IMR-90 (cell line): ENCODE data around the gene CDK1. TPM values are rescaled to one million over a fixed set of nuclear protein-coding genes. Genes with fewer than 3 reads are reported as not detected.

ENCODE experiments used
- ATAC-seq: fragments of 200-7000 bp; cut with Tn5 transposase; 2 replicates; pipeline ENCODE4 v1.9.1; 2020; ENCODE audit warnings: low read depth, mild to moderate bottlenecking, moderate library complexity
- BruUV-seq: library from RNA; stranded (reverse); fragments of 400-500 nt; replicated peaks from 2 replicates; lab custom pipeline; 2021; lab: Mats Ljungman, UMichigan
- CTCF ChIA-PET: fragments of 300-600 bp; formaldehyde crosslinking; extraction: SDS; loops from one replicate; lab custom pipeline; 2021; ENCODE audit warnings: antibody characterized with exemption; lab: Yijun Ruan, JAX
- POLR2A ChIA-PET: fragments of 300-600 bp; sonication (Branson Sonifier 250); formaldehyde crosslinking; loops from one replicate; lab custom pipeline; 2022; ENCODE audit warnings: antibody characterized with exemption; ENCODE audit not compliant: unreplicated experiment; lab: Charles Lee
- DNase-seq: peaks from one replicate; pipeline ENCODE4 v3.0.0; 2013
- H2AFZ ChIP-seq: replicated peaks from 2 replicates; pipeline ENCODE3; 2013; ENCODE audit warnings: low read length, mild to moderate bottlenecking; ENCODE audit not compliant: poor library complexity
- H2AK5ac ChIP-seq: 2 replicates; pipeline ENCODE4 v1.6.1; 2013; ENCODE audit warnings: low read depth, low read length, inconsistent platforms
- H2AK9ac ChIP-seq: replicated peaks from 2 replicates; pipeline ENCODE3; 2013; ENCODE audit warnings: mild to moderate bottlenecking, low read depth, low read length, moderate library complexity; ENCODE audit not compliant: poor library complexity
- H2BK120ac ChIP-seq: 2 replicates; pipeline ENCODE4 v1.6.1; 2013; ENCODE audit warnings: low read depth, low read length, inconsistent platforms
- H2BK15ac ChIP-seq: 3 replicates; pipeline ENCODE4 v1.6.1; 2013; ENCODE audit warnings: low read depth, low read length, inconsistent platforms
- H2BK20ac ChIP-seq: 2 replicates; pipeline ENCODE4 v1.6.1; 2013; ENCODE audit warnings: low read depth, mild to moderate bottlenecking, inconsistent platforms, low read length, moderate library complexity
- H2BK5ac ChIP-seq: 2 replicates; pipeline ENCODE4 v1.6.1; 2013; ENCODE audit warnings: mild to moderate bottlenecking, low read depth, low read length, inconsistent platforms; ENCODE audit not compliant: poor library complexity, severe bottlenecking
- H3K14ac ChIP-seq: replicated peaks from 2 replicates; pipeline ENCODE4 v1.6.1; 2013; ENCODE audit warnings: low read depth, low read length, inconsistent platforms
- H3K18ac ChIP-seq: 2 replicates; pipeline ENCODE4 v1.6.1; 2013; ENCODE audit warnings: low read depth, low read length, control low read depth
- H3K23ac ChIP-seq: 2 replicates; pipeline ENCODE4 v1.6.1; 2013; ENCODE audit warnings: low read depth, low read length, inconsistent platforms
- H3K27ac ChIP-seq: 2 replicates; pipeline ENCODE4 v1.5.1; 2013; ENCODE audit warnings: mild to moderate bottlenecking, control low read depth, low read length; ENCODE audit not compliant: insufficient read depth
- H3K27me3 ChIP-seq: 2 replicates; pipeline ENCODE4 v1.6.1; 2013; ENCODE audit warnings: low read length; ENCODE audit not compliant: control insufficient read depth, insufficient read depth
- H3K36me3 ChIP-seq: 2 replicates; pipeline ENCODE4 v1.6.1; 2013; ENCODE audit warnings: low read length, mixed read lengths; ENCODE audit not compliant: control insufficient read depth, insufficient read depth
- H3K4ac ChIP-seq: 2 replicates; pipeline ENCODE4 v1.6.1; 2013; ENCODE audit warnings: low read depth, low read length, inconsistent platforms
- H3K4me1 ChIP-seq: 2 replicates; pipeline ENCODE4 v1.6.1; 2013; ENCODE audit warnings: low read length, mixed read lengths; ENCODE audit not compliant: control insufficient read depth, insufficient read depth
- H3K4me2 ChIP-seq: 2 replicates; pipeline ENCODE4 v1.6.1; 2013; ENCODE audit warnings: low read depth, mild to moderate bottlenecking, control low read depth, low read length, moderate library complexity
- H3K4me3 ChIP-seq: 2 replicates; pipeline ENCODE4 v1.5.1; 2013; ENCODE audit warnings: low read depth, mild to moderate bottlenecking, control low read depth, low read length, moderate library complexity; ENCODE audit not compliant: insufficient read depth
- H3K56ac ChIP-seq: 2 replicates; pipeline ENCODE4 v1.6.1; 2013; ENCODE audit warnings: low read length, inconsistent platforms; ENCODE audit not compliant: insufficient read depth; ENCODE audit errors: extremely low read depth
- H3K79me1 ChIP-seq, 2 experiments: 2 replicates each; pipeline ENCODE4 v1.6.1; 2013; ENCODE audit warnings: low read length in 2 of 2, inconsistent platforms in 1 of 2, low read depth in 1 of 2
- H3K9ac ChIP-seq: 2 replicates; pipeline ENCODE4 v1.6.1; 2013; ENCODE audit warnings: low read depth, low read length, control low read depth
- H3K9me1 ChIP-seq: 2 replicates; pipeline ENCODE4 v1.6.1; 2013; ENCODE audit warnings: low read length, inconsistent platforms; ENCODE audit not compliant: insufficient read depth
- H3K9me3 ChIP-seq: 2 replicates; pipeline ENCODE4 v1.6.1; 2013; ENCODE audit warnings: low read length; ENCODE audit not compliant: control insufficient read depth, insufficient read depth
- H4K20me1 ChIP-seq: 2 replicates; pipeline ENCODE4 v1.6.1; 2013; ENCODE audit warnings: low read length, inconsistent platforms; ENCODE audit not compliant: insufficient read depth
- H4K5ac ChIP-seq: 2 replicates; pipeline ENCODE4 v1.6.1; 2013; ENCODE audit warnings: mild to moderate bottlenecking, low read depth, low read length, control low read depth
- H4K8ac ChIP-seq, 2 experiments: 2 replicates each; pipeline ENCODE4 v1.6.1; 2013; ENCODE audit warnings: low read depth in 2 of 2, low read length in 2 of 2, control low read depth in 1 of 2, inconsistent platforms in 1 of 2
- H4K91ac ChIP-seq: 2 replicates; pipeline ENCODE4 v1.6.1; 2013; ENCODE audit warnings: low read depth, low read length, inconsistent platforms; ENCODE audit not compliant: insufficient read depth
- CEBPB ChIP-seq: IDR thresholded peaks from 2 replicates; pipeline ENCODE4 v1.6.1; 2012; ENCODE audit warnings: low read depth, low read length, improper control_type of control experiment
- CHD1 ChIP-seq: IDR thresholded peaks from 2 replicates; pipeline ENCODE4 v1.6.1; 2012; ENCODE audit warnings: low read depth, low read length, improper control_type of control experiment
- ELK1 ChIP-seq: fragments of 150-350 bp; IDR thresholded peaks from 2 replicates; pipeline ENCODE4 v1.6.1; 2016; ENCODE audit warnings: low read depth, mild to moderate bottlenecking, low read length, moderate library complexity, borderline replicate concordance
- FOS ChIP-seq: fragments of 150-350 bp; IDR thresholded peaks from 2 replicates; pipeline ENCODE4 v1.6.1; 2016; ENCODE audit warnings: low read depth, low read length
- NFE2L2 ChIP-seq: fragments of 150-350 bp; IDR thresholded peaks from 2 replicates; pipeline ENCODE4 v1.6.1; 2016; ENCODE audit warnings: low read depth, mild to moderate bottlenecking, low read length
- USF2 ChIP-seq: fragments of 150-350 bp; IDR thresholded peaks from 2 replicates; pipeline ENCODE4 v1.6.1; 2017; ENCODE audit warnings: mild to moderate bottlenecking, antibody characterized with exemption, low read length, low read depth
- WGBS, 2 experiments: methylation state at CpG; one replicate each; pipeline versions ENCODE4 v1.1.5 to v1.1.7; 2013; ENCODE audit warnings: missing lambda C conversion rate in 2 of 2; ENCODE audit not compliant: insufficient read length in 1 of 2; ENCODE audit errors: extremely low coverage in 2 of 2; 5-methylcytosine and 5-hydroxymethylcytosine counted together
- dilution Hi-C: fragments of 300-500 bp; cut with HindIII; formaldehyde crosslinking; loops from one replicate; pipeline ENCODE4 v1.14.3; 2018; ENCODE audit warnings: low sequenced_read_pairs; ENCODE audit not compliant: unreplicated experiment
- in situ Hi-C: fragments of 300-500 bp; cut with MboI; formaldehyde crosslinking; loops from 3 replicates; pipeline ENCODE4 v1.14.3; 2019; ENCODE audit warnings: low sequenced_read_pairs, inconsistent platforms, mixed read lengths
- intact Hi-C: fragments of 100-400 bp; cut with micrococcal nuclease; formaldehyde crosslinking; loops from 2 replicates; pipeline ENCODE4 v1.10.0; 2022
- polyA plus RNA-seq, 3 experiments: library from polyadenylated mRNA; depleted of rRNA; stranded (reverse); fragments of >200 nt; gene quantifications; 2 replicates each; pipeline ENCODE4 v1.2.3, GENCODE V29; 2012; ENCODE audit warnings: low replicate concordance in 1 of 3
- total RNA-seq: library from RNA; depleted of rRNA; stranded (reverse); fragments of >200 nt; gene quantifications from 2 replicates; pipeline ENCODE4 v1.2.3, GENCODE V29; 2012

Gene CDK1
- total and polyA plus RNA-seq, 2 of the 4 experiments (the other 2 are of a cell fraction) = 21.9 to 28.1 TPM

GRCh38 chr10:60797200-60797599 lies 18.9 kb downstream of the CDK1 start:
- Histone ChIP-seq H2BK20ac (no peak overlapping the region), H2AFZ (no peak overlapping the region), H3K79me1 (peaks cover 17 to 26% of the 10 kb centered on the region in 2 experiments), H3K14ac (no peak overlapping the region), H3K36me3 (no peaks in the 10 kb centered on the region; the same call in 1 of the 2 replicates), H2AK5ac (no peak overlapping the region), H3K9ac (no peak overlapping the region), H3K23ac (no peak overlapping the region), H4K91ac (no peak overlapping the region), H2BK5ac (no peak overlapping the region), H3K4me2 (no peak overlapping the region), H4K5ac (no peak overlapping the region), H3K27ac (no peak overlapping the region), H3K4ac (no peak overlapping the region), H2BK15ac (no peak overlapping the region), H2AK9ac (no peak overlapping the region), H3K56ac (no peak overlapping the region), H4K20me1 (no peaks in the 10 kb centered on the region), H2BK120ac (no peak overlapping the region), H3K18ac (no peak overlapping the region), H3K27me3 (no peaks in the 10 kb centered on the region), H3K4me1 (peaks cover 3% of the 10 kb centered on the region), H3K9me3 (no peaks in the 10 kb centered on the region), H3K9me1 (0 out of 2 replicates have a peak, but pooled peaks cover 3% of the 10 kb centered on the region), H3K4me3 (no peak overlapping the region), H4K8ac (peak overlapping the region in 1 of 2 experiments; percentile 34; a peak in 1 of 4 replicates)
- TF ChIP-seq FOS = no peak
- TF ChIP-seq ELK1 = no peak
- TF ChIP-seq CHD1 = no peak
- no peak for TF ChIP-seq CEBPB
- no peak for TF ChIP-seq NFE2L2
- TF ChIP-seq USF2 = no peak
- CTCF ChIA-PET = interaction anchor here (0.7 kb wide), 1 partner anchor 44 kb away, joined by 3 read pairs; no protein-coding TSS in a partner anchor
- in situ Hi-C loops = no loop called here
- ATAC-seq = no peak
- dilution Hi-C loops = no loop called here
- intact Hi-C loops = no loop called here
- BruUV-seq = no TSS peak
- 100% methylated on average over 1 of the region's 6 CpGs; no CpG with 5 or more reads in 1 of the 2 experiments for WGBS, 2 experiments
- DNase-seq = no peak
- POLR2A ChIA-PET = no interaction called here
